Measurements from ENCODE around the gene INSIG2. TPM values are rescaled to one million over a fixed set of nuclear protein-coding genes. Genes with fewer than 3 reads are reported as not detected.

Gene INSIG2
- polyA plus RNA-seq (16.2 to 28.6 TPM (median 19.4 TPM) in 3 replicates), polyA minus RNA-seq (5.7 to 28.0 TPM (median 13.3 TPM) in 3 replicates)
- 14.5 TPM for polyA plus RNA-seq (2011; ENCODE audit: low read depth)
- 8.6 and 17.8 TPM in 2 replicates for polyA plus RNA-seq (2011; cell fraction: cytosol; rRNA removed)
- polyA plus RNA-seq (2011; cell fraction: nucleus; rRNA removed), result 17.1 and 22.3 TPM in 2 replicates
- 12.7 and 34.4 TPM in 2 replicates for polyA plus RNA-seq (2012; ENCODE audit: low replicate concordance)
- polyA minus RNA-seq (2011; cell fraction: cytosol; rRNA and poly(A)+ RNA removed), result 3.6 TPM
- polyA minus RNA-seq (2011; cell fraction: nucleus; rRNA and poly(A)+ RNA removed), result 7.0 and 14.0 TPM in 2 replicates

DNA sequence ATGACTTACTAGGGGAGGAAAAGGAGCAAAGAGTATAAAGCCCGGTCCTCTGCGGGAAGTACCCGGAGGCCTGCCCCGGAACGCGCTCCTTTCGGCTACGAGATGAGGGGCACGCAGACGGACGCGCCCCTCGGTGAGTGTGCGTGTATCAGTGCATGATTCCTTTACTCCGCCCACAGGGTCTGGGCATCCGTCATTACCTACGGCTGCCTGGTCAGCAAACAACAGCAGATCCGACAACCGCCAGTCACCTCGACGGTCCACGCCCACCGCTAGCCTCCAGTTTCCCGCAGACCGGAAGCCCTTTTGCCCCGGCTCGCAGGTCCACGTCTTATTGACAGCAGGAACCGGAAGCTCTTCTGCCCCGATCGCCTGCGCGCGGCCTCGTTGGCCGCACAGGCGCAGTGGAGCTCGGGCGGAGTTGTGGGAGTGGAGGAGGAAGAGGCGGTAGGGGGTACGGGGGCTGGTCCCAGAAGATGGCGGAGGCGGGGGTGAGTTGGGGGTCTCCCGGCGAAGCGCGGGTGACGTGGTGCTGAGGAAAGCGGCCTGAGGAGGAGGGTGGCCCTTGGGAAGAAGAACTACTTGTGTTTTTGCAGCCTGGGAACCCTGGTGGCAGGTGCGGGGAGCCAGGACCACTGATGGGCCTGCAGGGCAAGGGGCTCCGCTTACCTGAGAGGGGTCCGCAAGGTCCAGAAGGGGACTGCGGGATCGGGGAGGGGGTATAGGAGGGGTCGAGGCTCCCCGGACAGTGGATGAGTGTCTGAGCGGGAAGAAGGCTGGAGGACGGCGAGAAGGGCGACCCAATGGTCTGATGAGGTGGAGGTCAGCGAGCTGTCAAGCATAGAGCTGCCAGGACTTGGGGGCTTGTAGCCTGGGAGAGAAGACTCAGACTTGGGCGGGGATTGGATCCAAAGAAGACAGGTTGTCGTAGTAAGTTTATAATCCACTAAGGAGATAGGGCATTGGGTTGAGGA, at the start of gene INSIG2:
TSS of gene INSIG2 (plus strand) at position 421 of the 974 bp plus-strand sequence. CDS start 8,086 bp downstream, outside the sequence.
- no peak for TF ChIP-seq EZH2 (IDR thresholded peaks at IDR 0.05; ENCODE audit: low read length)
- peak in 1 of 3 experiments; percentile 35 for TF ChIP-seq CTCF (optimal IDR thresholded peaks at IDR 0.05 in 1 of 3, IDR thresholded peaks at IDR 0.05 in 1 of 3, conservative IDR thresholded peaks at IDR 0.05 in 1 of 3; ENCODE audit: extremely low read depth in 1 of 3, insufficient read depth in 2 of 3, low read length in 3 of 3)
- peak within 1 kb of the TSS; percentile 94 for H3K4me2 ChIP-seq (ENCODE audit: control insufficient read depth, extremely low read depth, insufficient read depth, low read depth, low read length)
- H3K9ac ChIP-seq (ENCODE audit: control insufficient read depth, extremely low read depth, insufficient read depth, low read length), result peak within 1 kb of the TSS; percentile 91
- dilution Hi-C loops (cut with MboI; ENCODE audit: extremely low pct_ligation_motif_present, low sequenced_read_pairs), result no loop called here
- H3K27ac ChIP-seq (ENCODE audit: control insufficient read depth, insufficient read depth, low read length), result peak within 1 kb of the TSS; percentile 95
- FAIRE-seq (peak; percentile 91), DNase-seq (ENCODE audit: low read depth, low spot score) (peak; percentile 83)
- H4K20me1 ChIP-seq (ENCODE audit: control insufficient read depth, extremely low read depth, insufficient read depth, low read length), result no peaks in the 10 kb centered on the region
- no peaks in the 10 kb centered on the region for H3K9me1 ChIP-seq (ENCODE audit: control insufficient read depth, extremely low read depth, insufficient read depth, low read length)
- H2AFZ ChIP-seq (ENCODE audit: control insufficient read depth, low read length), result peak within 1 kb of the TSS; percentile 97
- peaks cover 45% of the 10 kb centered on the region for H3K79me2 ChIP-seq (ENCODE audit: control insufficient read depth, insufficient read depth, low read length)
- no peaks in the 10 kb centered on the region for H3K27me3 ChIP-seq (ENCODE audit: control insufficient read depth, extremely low read depth, insufficient read depth, low read length)
- H3K4me3 ChIP-seq (ENCODE audit: control insufficient read depth in 2 of 3, extremely low read depth in 1 of 3, insufficient read depth in 2 of 3, low read depth in 1 of 3, low read length in 3 of 3), result peak within 1 kb of the TSS; percentile 97 to 98 (median 98)
- no peaks in the 10 kb centered on the region for H3K36me3 ChIP-seq (ENCODE audit: control insufficient read depth in 2 of 2, extremely low read depth in 1 of 2, insufficient read depth in 2 of 2, low read length in 2 of 2)
- peaks cover 12% of the 10 kb centered on the region for H3K4me1 ChIP-seq (ENCODE audit: control insufficient read depth, extremely low read depth, insufficient read depth, low read length)
- no peaks in the 10 kb centered on the region for H3K9me3 ChIP-seq (ENCODE audit: control insufficient read depth, low read depth, low read length)

- H3K79me2 ChIP-seq (ENCODE audit: control insufficient read depth, insufficient read depth, low read length), result no peaks in the 10 kb centered on the region
- dilution Hi-C loops (cut with MboI; ENCODE audit: extremely low pct_ligation_motif_present, low sequenced_read_pairs), result no loop called here
- peaks cover 1% of the 10 kb centered on the region for H3K9me3 ChIP-seq (ENCODE audit: control insufficient read depth, low read depth, low read length)
- H3K9me1 ChIP-seq (ENCODE audit: control insufficient read depth, extremely low read depth, insufficient read depth, low read length), result no peaks in the 10 kb centered on the region
- H3K27ac ChIP-seq (ENCODE audit: control insufficient read depth, insufficient read depth, low read length), result no peak overlapping the region
- H3K4me1 ChIP-seq (ENCODE audit: control insufficient read depth, extremely low read depth, insufficient read depth, low read length), result no peaks in the 10 kb centered on the region
- FAIRE-seq (no peak), DNase-seq (ENCODE audit: low read depth, low spot score) (no peak)
- TF ChIP-seq CTCF (optimal IDR thresholded peaks at IDR 0.05 in 1 of 3, IDR thresholded peaks at IDR 0.05 in 1 of 3, conservative IDR thresholded peaks at IDR 0.05 in 1 of 3; ENCODE audit: extremely low read depth in 1 of 3, insufficient read depth in 2 of 3, low read length in 3 of 3) (no peak), EZH2 (IDR thresholded peaks at IDR 0.05; ENCODE audit: low read length) (no peak)
- no peaks in the 10 kb centered on the region for H4K20me1 ChIP-seq (ENCODE audit: control insufficient read depth, extremely low read depth, insufficient read depth, low read length)
- H3K27me3 ChIP-seq (ENCODE audit: control insufficient read depth, extremely low read depth, insufficient read depth, low read length), result peaks cover 5% of the 10 kb centered on the region
- no peak overlapping the region for H3K4me3 ChIP-seq (ENCODE audit: control insufficient read depth in 2 of 3, extremely low read depth in 1 of 3, insufficient read depth in 2 of 3, low read depth in 1 of 3, low read length in 3 of 3)
- H3K9ac ChIP-seq (ENCODE audit: control insufficient read depth, extremely low read depth, insufficient read depth, low read length), result no peak overlapping the region
- no peak overlapping the region for H3K4me2 ChIP-seq (ENCODE audit: control insufficient read depth, extremely low read depth, insufficient read depth, low read depth, low read length)
- H2AFZ ChIP-seq (ENCODE audit: control insufficient read depth, low read length), result no peak overlapping the region
- H3K36me3 ChIP-seq (ENCODE audit: control insufficient read depth in 2 of 2, extremely low read depth in 1 of 2, insufficient read depth in 2 of 2, low read length in 2 of 2), result no peaks in the 10 kb centered on the region
Measured at GRCh38 chr2:118040891-118041290, 47.4 kb upstream of the INSIG2 start.
